Testis (tissue), 2 donors: ENCODE data around the gene ARSK.

Source experiments
- POLR2A ChIP-seq: fragments of 450-650 bp; IDR thresholded peaks from one replicate; pipeline ENCODE4 v1.6.1; 2017; ENCODE audit warnings: antibody characterized with exemption, mild to moderate bottlenecking, moderate library complexity
- TF ChIP-seq, protein P1 (sequence below), 3 experiments: fragments of 450-650 bp in 2 of 3; fragments of 200-600 bp in 1 of 3; sonication (generic) in 1 of 3; IDR thresholded peaks; one replicate each; pipeline ENCODE4 v1.5.1; 2016 to 2019; ENCODE audit warnings: antibody characterized with exemption in 3 of 3, mild to moderate bottlenecking in 2 of 3, moderate library complexity in 1 of 3

GRCh38 chr5:95591490-95591901 lies 36.6 kb downstream of the ARSK start:
- TF ChIP-seq, protein P1, sequence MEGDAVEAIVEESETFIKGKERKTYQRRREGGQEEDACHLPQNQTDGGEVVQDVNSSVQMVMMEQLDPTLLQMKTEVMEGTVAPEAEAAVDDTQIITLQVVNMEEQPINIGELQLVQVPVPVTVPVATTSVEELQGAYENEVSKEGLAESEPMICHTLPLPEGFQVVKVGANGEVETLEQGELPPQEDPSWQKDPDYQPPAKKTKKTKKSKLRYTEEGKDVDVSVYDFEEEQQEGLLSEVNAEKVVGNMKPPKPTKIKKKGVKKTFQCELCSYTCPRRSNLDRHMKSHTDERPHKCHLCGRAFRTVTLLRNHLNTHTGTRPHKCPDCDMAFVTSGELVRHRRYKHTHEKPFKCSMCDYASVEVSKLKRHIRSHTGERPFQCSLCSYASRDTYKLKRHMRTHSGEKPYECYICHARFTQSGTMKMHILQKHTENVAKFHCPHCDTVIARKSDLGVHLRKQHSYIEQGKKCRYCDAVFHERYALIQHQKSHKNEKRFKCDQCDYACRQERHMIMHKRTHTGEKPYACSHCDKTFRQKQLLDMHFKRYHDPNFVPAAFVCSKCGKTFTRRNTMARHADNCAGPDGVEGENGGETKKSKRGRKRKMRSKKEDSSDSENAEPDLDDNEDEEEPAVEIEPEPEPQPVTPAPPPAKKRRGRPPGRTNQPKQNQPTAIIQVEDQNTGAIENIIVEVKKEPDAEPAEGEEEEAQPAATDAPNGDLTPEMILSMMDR (IDR thresholded peaks at IDR 0.05), result no peak
- TF ChIP-seq POLR2A, result no peak
